Karpas-422 (cell line): Measurements from ENCODE around the gene ADAMTS4. TPM values are rescaled to one million over a fixed set of nuclear protein-coding genes. Genes with fewer than 3 reads are reported as not detected.

ENCODE experiments used
- DNase-seq: peaks from one replicate; pipeline ENCODE4 v3.0.0-alpha.2; 2015
- H2AFZ ChIP-seq: fragments of 200-600 bp; sonication (generic); 2 replicates; pipeline ENCODE4 v1.6.1; 2014; ENCODE audit warnings: antibody characterized with exemption, low read length, mixed read lengths
- H3K27ac ChIP-seq: fragments of 200-600 bp; sonication (generic); 2 replicates; pipeline ENCODE4 v1.5.1; 2014; ENCODE audit warnings: mild to moderate bottlenecking, low read length, moderate library complexity
- H3K27me3 ChIP-seq: fragments of 200-600 bp; sonication (generic); 2 replicates; pipeline ENCODE4 v1.6.1; 2014; ENCODE audit warnings: low read length, mixed read lengths
- H3K36me3 ChIP-seq: fragments of 200-600 bp; sonication (generic); 2 replicates; pipeline ENCODE4 v1.6.1; 2014; ENCODE audit warnings: low read length, mixed read lengths; ENCODE audit not compliant: insufficient read depth
- H3K4me1 ChIP-seq: fragments of 200-600 bp; sonication (generic); 2 replicates; pipeline ENCODE4 v1.6.1; 2014; ENCODE audit warnings: mild to moderate bottlenecking, low read length, mixed read lengths
- H3K4me2 ChIP-seq: fragments of 200-600 bp; sonication (generic); 2 replicates; pipeline ENCODE4 v1.6.1; 2014; ENCODE audit warnings: low read length, low read depth, mild to moderate bottlenecking; ENCODE audit not compliant: poor library complexity, severe bottlenecking
- H3K4me3 ChIP-seq: fragments of 200-600 bp; sonication (generic); 2 replicates; pipeline ENCODE4 v1.5.1; 2014; ENCODE audit warnings: mild to moderate bottlenecking, antibody characterized with exemption, low read length, mixed read lengths
- H3K79me2 ChIP-seq: fragments of 200-600 bp; sonication (generic); 2 replicates; pipeline ENCODE4 v1.6.1; 2014; ENCODE audit warnings: mild to moderate bottlenecking, low read length, mixed read lengths
- H3K9ac ChIP-seq: fragments of 200-600 bp; sonication (generic); 2 replicates; pipeline ENCODE4 v1.6.0; 2014; ENCODE audit warnings: low read length
- H3K9me2 ChIP-seq: fragments of 200-600 bp; sonication (generic), shearing (Covaris generic); replicated peaks from 2 replicates; pipeline ENCODE4 v1.6.0; 2014; ENCODE audit warnings: mild to moderate bottlenecking, low read length, moderate library complexity; ENCODE audit not compliant: insufficient read depth
- H3K9me3 ChIP-seq: fragments of 300-700, 200-600 bp; sonication (generic); 2 replicates; pipeline ENCODE4 v1.6.1; 2014; ENCODE audit warnings: low read length, mixed read lengths
- H4K20me1 ChIP-seq: fragments of 200-600 bp; sonication (generic); 2 replicates; pipeline ENCODE4 v1.6.1; 2014; ENCODE audit warnings: mild to moderate bottlenecking, antibody characterized with exemption, low read length, low read depth; ENCODE audit not compliant: insufficient read depth
- total RNA-seq: library from RNA; depleted of rRNA; stranded (reverse); fragments of >200 nt; shearing (Covaris generic); gene quantifications from 2 replicates; pipeline ENCODE4 v1.2.3, GENCODE V29; 2014; ENCODE audit warnings: low replicate concordance

The ADAMTS4 gene
- total RNA-seq, 1 experiment from 2014 or later = 0.15 TPM

DNA sequence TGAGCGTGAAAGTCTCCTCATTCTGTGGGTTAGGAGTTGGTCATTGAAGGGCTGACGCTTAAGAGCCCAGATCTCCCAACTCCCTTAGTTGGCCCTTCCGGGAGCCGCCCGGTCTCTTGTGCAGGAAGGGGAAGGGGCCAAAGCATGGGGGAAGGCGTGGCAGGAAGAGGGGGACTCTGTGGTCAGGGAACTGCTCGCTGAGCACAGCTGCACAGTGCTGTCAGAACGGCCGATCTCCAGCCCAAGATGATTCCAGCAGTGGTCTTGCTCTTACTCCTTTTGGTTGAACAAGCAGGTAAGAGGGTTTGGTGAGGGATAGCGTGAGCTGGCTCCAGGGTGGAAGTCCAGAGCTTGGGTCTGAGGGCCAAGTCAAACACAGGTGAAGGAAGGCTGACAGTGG is 16.2 kb upstream of the ADAMTS4 start, which contains the start of gene FCER1G:
FCER1G (plus strand) TSS at position 220 of the 400 bp plus-strand sequence; CDS start at position 247, 27 bp downstream.
- H2AFZ ChIP-seq = no peak within 1 kb of the TSS
- DNase-seq = no peak
- H3K4me3 ChIP-seq = no peak within 1 kb of the TSS
- no peak within 1 kb of the TSS for H3K27ac ChIP-seq
- H3K9me3 ChIP-seq = no peaks in the 10 kb centered on the region
- H3K27me3 ChIP-seq = no peaks in the 10 kb centered on the region
- peaks cover 31% of the 10 kb centered on the region for H3K36me3 ChIP-seq
- no peaks in the 10 kb centered on the region for H3K79me2 ChIP-seq
- no peak within 1 kb of the TSS for H3K9ac ChIP-seq
- H3K9me2 ChIP-seq = no peaks in the 10 kb centered on the region
- no peaks in the 10 kb centered on the region for H4K20me1 ChIP-seq
- no peak within 1 kb of the TSS for H3K4me2 ChIP-seq
- peaks cover 22% of the 10 kb centered on the region for H3K4me1 ChIP-seq

DNA sequence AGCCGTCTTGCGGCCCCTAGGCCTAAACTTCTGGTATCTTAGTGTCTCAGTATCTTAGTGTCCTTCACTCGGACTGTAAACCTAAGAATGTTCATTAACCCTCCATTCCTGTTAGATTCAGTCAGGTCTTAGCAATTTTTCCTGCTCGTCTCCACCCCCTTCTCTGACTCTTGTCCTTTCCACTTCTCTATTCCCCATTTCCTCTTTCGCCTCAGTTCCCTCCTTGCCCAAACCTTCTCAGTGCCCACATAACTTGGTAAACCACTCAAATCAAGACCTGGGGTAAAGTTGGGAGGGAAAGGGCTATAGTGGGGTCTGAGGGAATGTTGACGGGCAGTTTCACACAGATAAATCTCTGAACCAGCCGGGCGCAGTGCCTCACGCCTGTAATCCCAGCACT is 15.5 kb upstream of the ADAMTS4 start:
- Histone ChIP-seq H3K27me3 (no peaks in the 10 kb centered on the region), H3K9me3 (no peaks in the 10 kb centered on the region), H3K9me2 (no peaks in the 10 kb centered on the region), H3K9ac (no peak overlapping the region), H4K20me1 (no peaks in the 10 kb centered on the region), H3K4me1 (peaks cover 25% of the 10 kb centered on the region), H3K79me2 (no peaks in the 10 kb centered on the region), H3K36me3 (peaks cover 34% of the 10 kb centered on the region), H3K4me3 (no peak overlapping the region), H3K4me2 (no peak overlapping the region), H2AFZ (no peak overlapping the region), H3K27ac (no peak overlapping the region)
- DNase-seq = no peak

DNA sequence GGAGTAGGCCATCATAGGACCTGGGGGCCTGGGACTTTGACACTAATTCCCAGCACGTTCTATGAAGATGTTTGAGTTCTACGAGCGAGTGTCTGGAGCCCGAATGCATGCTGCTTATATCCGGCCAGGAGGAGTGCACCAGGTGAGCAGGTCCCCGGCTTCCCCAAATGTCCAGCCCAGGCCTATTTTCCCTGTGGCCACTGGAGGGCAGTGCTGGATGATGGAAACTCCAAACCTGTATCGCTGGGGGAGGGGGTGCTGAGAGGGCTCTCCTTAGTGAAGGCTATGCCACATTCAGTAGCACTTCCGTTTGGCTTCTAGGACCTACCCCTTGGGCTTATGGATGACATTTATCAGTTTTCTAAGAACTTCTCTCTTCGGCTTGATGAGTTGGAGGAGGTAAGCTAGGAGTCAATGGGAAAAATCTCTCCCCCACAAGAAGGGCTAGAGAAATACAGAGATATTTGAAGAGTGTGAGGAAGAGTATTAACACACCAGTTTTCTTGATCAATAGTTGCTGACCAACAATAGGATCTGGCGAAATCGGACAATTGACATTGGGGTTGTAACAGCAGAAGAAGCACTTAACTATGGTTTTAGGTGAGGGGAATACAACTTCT is 11.0 kb upstream of the ADAMTS4 start:
- Histone ChIP-seq H3K9me3 (no peaks in the 10 kb centered on the region), H3K4me1 (peaks cover 5% of the 10 kb centered on the region), H3K79me2 (peaks cover 6% of the 10 kb centered on the region; the same call in 1 of the 2 replicates), H3K9ac (no peak overlapping the region), H3K27me3 (no peaks in the 10 kb centered on the region), H3K4me3 (no peak overlapping the region), H2AFZ (no peak overlapping the region), H3K27ac (no peak overlapping the region), H3K9me2 (no peaks in the 10 kb centered on the region), H3K4me2 (no peak overlapping the region), H4K20me1 (no peaks in the 10 kb centered on the region), H3K36me3 (peaks cover 48% of the 10 kb centered on the region)
- DNase-seq = peak; percentile 92

DNA sequence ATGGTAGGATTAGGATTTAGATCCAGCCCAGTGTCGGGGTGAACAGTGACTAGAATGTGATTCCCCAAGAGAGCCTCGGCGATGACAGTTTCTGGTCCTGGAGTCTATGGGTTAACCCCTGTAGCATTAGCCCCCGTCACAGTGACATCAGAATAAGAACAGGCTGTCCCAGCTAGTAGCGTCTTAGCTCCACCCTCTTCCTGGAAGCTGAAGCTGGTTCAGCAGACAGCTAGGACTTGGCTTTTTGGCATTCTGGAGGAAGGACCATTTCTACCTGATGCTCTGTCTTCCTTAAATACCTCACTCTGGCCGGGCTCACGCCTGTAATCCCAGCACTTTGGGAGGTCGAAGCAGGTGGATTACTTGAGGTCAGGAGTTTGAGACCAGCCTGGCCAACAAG is 8.3 kb upstream of the ADAMTS4 start:
- no peak overlapping the region for H3K27ac ChIP-seq
- DNase-seq = no peak
- no peak overlapping the region for H3K4me3 ChIP-seq
- no peak overlapping the region for H2AFZ ChIP-seq
- no peaks in the 10 kb centered on the region for H3K9me3 ChIP-seq
- no peak overlapping the region for H3K4me2 ChIP-seq
- H3K9ac ChIP-seq = no peak overlapping the region
- no peaks in the 10 kb centered on the region for H4K20me1 ChIP-seq
- peaks cover 42% of the 10 kb centered on the region for H3K36me3 ChIP-seq
- H3K9me2 ChIP-seq = no peaks in the 10 kb centered on the region
- H3K27me3 ChIP-seq = no peaks in the 10 kb centered on the region
- peaks cover 28% of the 10 kb centered on the region for H3K79me2 ChIP-seq
- H3K4me1 ChIP-seq = peaks cover 22% of the 10 kb centered on the region

DNA sequence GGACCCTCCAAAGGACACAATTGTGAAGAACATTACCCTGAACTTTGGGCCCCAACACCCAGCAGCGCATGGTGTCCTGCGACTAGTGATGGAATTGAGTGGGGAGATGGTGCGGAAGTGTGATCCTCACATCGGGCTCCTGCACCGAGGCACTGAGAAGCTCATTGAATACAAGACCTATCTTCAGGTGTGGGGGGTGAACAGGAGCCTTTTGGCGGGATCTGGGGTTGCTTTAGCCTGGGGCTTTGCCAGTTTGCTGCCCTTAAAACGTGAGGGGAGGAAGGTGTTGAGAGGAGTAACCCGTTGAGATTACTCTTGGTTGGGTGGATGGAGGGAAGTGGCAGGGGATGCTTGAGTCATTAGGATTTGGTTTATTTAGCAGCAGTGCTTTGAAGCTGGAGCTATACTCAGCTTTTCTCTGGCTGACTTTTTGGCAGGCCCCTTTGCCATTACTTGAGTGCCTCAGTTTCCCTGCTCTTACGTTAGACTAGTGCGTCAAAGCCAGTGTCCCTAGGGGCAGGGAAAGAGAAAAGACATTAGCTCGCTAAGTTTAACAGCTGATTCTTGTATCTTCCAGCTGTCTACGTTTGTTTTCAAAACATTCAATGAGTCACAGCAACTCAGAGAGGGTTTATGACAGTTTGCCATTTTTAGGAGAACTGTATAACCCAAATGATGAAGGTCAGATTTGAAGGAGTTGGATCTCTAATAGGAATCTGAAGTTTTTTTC is 7.7 kb upstream of the ADAMTS4 start:
- Histone ChIP-seq H3K27me3 (no peaks in the 10 kb centered on the region), H3K9me2 (no peaks in the 10 kb centered on the region), H3K4me2 (no peak overlapping the region), H3K36me3 (peaks cover 38% of the 10 kb centered on the region), H3K9ac (no peak overlapping the region), H4K20me1 (no peaks in the 10 kb centered on the region), H3K9me3 (no peaks in the 10 kb centered on the region), H3K79me2 (peaks cover 28% of the 10 kb centered on the region), H3K4me1 (peaks cover 25% of the 10 kb centered on the region), H2AFZ (no peak overlapping the region), H3K27ac (no peak overlapping the region), H3K4me3 (no peak overlapping the region)
- no peak for DNase-seq

DNA sequence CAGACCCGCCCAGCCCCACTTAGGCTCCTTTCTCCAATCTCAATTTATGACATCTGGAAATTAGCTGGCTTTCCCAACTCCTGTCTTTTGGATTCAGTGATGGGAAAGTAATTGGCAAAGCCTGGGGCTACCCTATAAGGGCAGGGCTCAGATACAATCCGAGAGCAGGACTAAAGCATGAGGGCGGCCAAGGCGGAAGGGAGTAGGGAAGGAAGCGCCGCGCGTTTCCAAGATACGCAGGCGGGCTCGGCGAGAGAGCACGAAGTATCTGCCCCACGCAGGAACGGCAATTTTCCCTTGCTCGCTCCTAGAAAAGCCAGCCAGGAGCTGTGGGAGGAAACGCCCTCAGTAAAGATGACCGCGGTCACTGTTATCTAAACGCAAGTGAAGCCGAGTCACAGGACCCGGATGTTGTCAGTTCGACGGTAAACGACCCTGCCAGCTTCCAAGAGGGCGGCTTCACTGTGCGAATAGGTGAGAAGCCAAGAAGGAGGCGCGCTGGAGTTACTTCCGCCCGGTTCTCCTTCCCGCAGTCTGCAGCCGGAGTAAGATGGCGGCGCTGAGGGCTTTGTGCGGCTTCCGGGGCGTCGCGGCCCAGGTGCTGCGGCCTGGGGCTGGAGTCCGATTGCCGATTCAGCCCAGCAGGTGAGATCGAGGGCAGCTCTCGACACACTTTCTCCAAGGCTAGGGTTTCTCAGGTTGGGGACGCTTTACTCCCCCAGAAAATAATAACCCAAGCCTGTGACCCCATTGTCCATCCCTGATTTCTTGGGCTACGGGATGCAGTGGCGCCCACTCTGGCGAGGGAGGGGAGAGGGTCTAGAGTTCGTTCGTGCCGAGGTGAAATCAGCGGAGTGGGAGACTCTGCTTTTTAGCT is 3.2 kb upstream of the ADAMTS4 start, which contains the start of gene NDUFS2:
NDUFS2 (plus strand) TSS at position 532 of the 877 bp plus-strand sequence; CDS start at position 551, 19 bp downstream.
- Histone ChIP-seq H3K4me2 (peak within 1 kb of the TSS; percentile 86), H3K79me2 (peaks cover 28% of the 10 kb centered on the region), H4K20me1 (no peaks in the 10 kb centered on the region), H3K36me3 (peaks cover 19% of the 10 kb centered on the region), H3K9me3 (no peaks in the 10 kb centered on the region), H3K27me3 (no peaks in the 10 kb centered on the region), H3K4me3 (peak within 1 kb of the TSS; percentile 88), H3K9me2 (no peaks in the 10 kb centered on the region), H3K4me1 (peaks cover 27% of the 10 kb centered on the region), H2AFZ (peak within 1 kb of the TSS; percentile 90), H3K9ac (peak within 1 kb of the TSS; percentile 94), H3K27ac (peak within 1 kb of the TSS; percentile 62)
- peak; percentile 99 for DNase-seq

DNA sequence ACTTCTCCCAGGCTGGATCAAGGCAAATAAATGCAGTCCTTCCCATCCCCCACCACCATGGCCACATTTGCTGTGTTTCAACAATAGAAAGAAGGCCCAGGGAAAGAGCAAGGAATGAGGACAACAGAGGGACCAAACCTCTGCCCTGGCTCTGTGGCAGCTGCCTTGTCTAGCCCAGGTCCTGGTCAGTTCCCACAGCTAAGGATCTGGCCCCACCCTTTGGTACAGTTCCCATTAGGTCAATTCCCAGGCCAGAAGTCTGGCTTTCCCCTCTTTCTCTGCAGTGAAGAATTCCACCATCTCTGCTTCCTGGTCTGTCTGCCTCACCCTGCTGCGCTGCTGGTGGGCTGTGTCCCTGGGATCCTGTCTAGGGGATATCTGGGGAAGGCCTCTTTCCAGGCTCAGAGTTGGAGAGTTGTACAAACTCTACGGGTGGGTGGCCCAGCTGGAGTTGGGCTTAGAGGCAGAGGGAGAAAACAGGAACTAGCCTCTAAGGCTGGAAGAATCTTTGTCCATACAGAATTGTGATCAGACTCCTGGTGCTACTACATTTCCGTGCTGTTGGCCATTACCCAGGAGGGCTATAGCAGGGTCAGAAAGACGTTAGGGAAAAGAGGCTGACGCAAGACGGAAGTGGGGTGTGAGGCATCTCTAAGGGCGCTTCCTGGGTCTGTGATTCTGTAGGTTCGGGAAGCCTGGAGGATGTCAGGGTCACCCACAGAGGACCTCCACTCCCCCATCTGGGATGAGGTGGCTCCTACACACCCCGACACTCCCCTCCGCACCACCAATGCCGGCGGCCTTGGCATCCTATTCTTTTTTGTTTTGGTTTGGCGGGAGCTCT is 2.4 kb upstream of the ADAMTS4 start:
- H3K9me2 ChIP-seq = no peaks in the 10 kb centered on the region
- no peaks in the 10 kb centered on the region for H4K20me1 ChIP-seq
- H2AFZ ChIP-seq = peak overlapping the region; percentile 67; the same call in 1 of the 2 replicates
- H3K4me1 ChIP-seq = peaks cover 27% of the 10 kb centered on the region
- peaks cover 28% of the 10 kb centered on the region for H3K79me2 ChIP-seq
- no peaks in the 10 kb centered on the region for H3K27me3 ChIP-seq
- H3K9ac ChIP-seq = peak overlapping the region; percentile 74
- peaks cover 10% of the 10 kb centered on the region for H3K36me3 ChIP-seq
- H3K4me2 ChIP-seq = peak overlapping the region; percentile 86
- no peak overlapping the region for H3K27ac ChIP-seq
- DNase-seq = no peak
- no peaks in the 10 kb centered on the region for H3K9me3 ChIP-seq
- H3K4me3 ChIP-seq = peak overlapping the region; percentile 88
